Embryonic facial prominence (tissue), 1 donor: ENCODE data around the gene MAPK1.
"Not testable (repeated sequence)": the region's sequence is repeated elsewhere in the genome, so short reads cannot be mapped to it uniquely, and the experiment has no call there.

Experiments used
- DNase-seq: peaks from one replicate; pipeline ENCODE4 v3.0.0-alpha.2; 2016; ENCODE audit errors: extremely low spot score

Gene MAPK1

GRCh38 chr22:21725956-21726649 is 141.3 kb downstream of the MAPK1 start:
- DNase-seq = no peak

GRCh38 chr22:21724496-21724895 is 142.9 kb downstream of the MAPK1 start:
- DNase-seq = not testable (repeated sequence)

- not testable (repeated sequence) for DNase-seq
These were observed 146.1 kb downstream of the MAPK1 start for GRCh38 chr22:21721195-21721852.

DNA sequence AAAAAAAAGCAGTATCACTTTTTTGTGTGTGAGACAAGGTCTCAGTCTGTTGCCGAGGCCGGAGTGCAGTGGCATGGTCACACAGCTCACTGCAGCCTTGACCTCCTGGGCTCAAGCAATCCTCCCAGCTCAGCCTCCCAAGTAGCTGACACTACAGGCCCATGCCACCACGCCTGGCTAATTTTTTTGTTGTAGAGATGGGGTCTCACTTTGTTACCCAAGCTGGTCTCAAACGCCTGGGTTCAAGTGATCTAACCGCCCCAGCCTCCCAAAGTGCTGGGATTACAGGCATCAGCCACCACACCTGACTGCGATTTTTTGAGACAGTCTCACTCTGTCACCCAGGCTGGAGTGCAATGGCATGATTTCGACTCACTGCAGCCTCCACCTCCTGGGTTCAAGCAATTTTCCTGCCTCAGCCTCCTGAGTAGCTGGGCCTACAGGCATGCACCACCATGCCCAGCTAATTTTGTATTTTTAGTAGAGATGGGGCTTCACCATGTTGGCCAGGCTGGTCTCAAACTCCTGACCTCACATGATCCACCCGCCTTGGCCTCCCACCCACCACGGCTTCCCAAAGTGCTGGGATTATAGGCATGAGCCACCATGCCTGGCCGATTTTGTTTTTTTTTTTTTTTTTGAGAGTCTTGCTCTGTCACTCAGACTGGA is 147.1 kb downstream of the MAPK1 start:
- not testable (repeated sequence) for DNase-seq

DNA sequence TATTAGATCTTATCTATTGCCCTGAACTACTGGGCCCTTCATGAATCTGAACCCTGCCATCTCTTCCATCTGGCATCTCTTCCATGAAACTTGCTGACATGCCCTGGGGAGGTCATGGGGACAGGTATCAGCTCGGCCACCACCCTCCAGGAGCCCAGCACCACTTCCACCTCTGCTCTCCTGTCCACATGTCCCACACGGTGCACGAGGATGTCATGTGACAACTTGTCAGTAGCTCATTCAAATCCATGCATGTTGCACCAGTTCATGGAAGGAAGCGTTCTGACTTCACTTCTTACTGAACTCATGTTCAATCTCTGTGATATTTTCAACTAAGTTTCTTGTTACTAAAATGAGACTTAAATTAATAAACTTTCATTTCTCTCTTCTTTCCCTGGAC is 148.4 kb downstream of the MAPK1 start:
- DNase-seq = no peak

DNA sequence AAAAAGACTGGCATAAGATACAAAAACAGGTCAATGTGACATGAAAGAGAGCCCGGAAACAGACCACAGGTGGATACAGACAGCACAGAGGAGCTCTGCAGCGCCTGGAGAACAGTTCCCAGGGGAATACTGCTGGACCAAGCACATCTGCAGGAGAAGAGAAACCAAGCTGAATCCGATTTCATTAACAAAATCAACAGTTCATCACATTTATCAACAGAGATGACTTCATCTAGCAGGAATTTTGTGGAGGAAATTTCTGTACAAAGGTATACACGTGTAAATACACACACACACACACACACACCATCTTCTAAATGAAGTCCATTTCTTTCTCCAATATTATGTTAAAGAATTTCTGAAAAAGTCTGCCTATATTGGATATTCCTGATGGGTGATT is 148.9 kb downstream of the MAPK1 start:
- DNase-seq = no peak

- DNase-seq = not testable (repeated sequence)
These were observed 150.9 kb downstream of the MAPK1 start for GRCh38 chr22:21716395-21717122.

DNA sequence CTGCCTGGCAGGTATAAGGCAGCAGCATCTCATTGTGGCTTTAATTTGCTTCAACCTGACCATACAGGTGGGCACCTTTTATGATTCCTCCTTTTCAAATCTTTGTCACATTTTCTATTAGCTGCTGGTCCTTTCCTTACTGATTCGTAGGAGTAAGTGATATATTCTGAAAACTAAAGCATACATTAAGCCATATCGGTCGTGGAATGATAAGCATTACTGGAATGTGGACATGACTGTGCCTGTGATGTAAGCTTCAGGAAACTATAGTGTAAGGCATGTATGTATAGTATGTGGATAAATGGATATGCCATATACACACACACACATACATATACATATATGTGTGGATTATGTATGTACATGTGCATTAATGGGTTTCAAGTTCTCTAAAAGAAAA is 152.7 kb downstream of the MAPK1 start:
- DNase-seq = no peak

GRCh38 chr22:21714059-21714770 is 153.2 kb downstream of the MAPK1 start:
- no peak for DNase-seq

GRCh38 chr22:21713428-21714058 is 153.9 kb downstream of the MAPK1 start:
- DNase-seq = no peak

DNA sequence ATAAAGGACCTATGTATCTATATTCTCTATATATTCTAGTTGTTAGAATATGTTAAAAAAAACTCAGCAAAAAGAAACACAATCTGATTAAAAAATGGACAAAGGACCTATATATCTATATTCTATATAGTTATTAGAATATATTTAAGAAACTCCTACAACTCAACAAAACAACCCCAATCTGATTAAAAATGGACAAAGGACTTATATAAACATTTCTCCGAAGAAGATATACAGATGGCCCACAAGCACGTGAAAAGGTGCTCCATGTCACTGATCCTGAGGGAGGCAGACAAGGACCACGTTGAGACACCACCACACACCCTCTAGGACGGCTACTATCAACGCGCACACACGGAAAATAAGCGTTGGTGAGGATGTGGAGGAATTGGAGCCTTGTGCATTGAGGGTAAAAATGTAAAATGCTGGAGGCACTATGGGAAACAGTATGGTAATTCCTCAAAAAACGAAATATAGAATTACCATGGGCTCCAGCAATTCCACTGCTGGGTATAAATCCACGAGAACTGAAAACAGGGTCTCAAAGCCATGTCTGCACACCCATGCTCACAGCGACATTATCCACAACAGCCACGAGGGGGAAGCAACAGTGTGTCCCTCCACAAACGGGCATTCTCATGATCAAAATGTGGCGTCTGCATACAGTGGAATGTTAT is 154.6 kb downstream of the MAPK1 start:
- peak; percentile 54 for DNase-seq

DNA sequence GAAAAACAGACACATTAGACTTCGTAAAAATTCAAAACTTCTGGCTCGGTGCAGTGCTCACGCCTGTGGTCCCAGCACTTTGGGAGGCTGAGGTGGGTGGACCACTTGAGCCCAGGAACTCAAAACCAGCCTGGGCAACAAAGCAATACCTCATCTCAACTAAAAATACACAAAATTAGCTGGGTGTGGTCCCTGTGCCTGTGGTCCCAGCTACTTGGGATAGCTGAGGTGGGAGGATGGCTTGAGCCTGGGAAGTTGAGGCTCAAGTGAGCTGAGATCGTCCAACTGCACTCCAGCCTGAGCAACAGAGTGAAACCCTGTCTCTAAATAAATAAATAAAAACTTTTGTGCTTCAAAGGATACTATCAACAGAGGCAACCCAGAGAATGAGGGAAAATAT is 155.6 kb downstream of the MAPK1 start:
- no peak for DNase-seq

DNA sequence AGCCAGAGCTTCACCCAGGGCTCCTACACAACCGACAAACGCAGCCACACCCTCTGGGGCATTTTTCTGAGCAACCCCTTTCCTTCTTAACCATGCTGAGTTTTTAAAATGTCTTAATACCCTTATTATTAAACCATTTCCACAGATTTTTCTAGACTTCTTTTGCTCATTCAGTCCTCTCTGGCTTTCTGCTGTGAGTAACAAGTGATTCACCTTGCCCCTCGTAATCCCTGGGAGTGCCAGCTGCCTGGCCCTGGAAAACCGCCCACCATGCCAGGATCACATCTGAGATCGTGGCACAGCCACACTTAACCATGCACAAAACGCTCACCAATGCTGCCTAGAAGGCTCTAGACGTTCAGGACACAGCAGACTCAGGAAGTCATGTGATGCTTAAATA is 157.3 kb downstream of the MAPK1 start:
- no peak for DNase-seq

DNA sequence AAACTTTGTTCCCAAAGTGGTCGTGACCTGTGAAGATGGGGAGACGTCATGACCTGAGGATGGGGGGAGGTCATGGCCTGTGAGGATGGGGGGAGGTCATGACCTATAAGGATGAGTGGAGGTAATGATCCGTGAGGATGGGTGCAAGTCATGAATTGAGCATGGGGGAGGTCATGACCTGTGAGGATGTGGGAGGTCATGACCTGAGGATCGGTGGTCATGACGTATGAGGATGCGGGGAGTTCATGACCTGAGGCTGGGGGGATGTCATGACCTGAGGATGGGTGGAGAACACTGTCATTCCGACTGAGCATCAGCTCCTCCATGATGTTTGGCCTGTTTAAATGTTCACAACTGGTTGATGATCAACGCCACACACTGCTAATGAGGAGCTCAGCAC is 157.8 kb downstream of the MAPK1 start:
- no peak for DNase-seq

GRCh38 chr22:21708960-21709359 is 158.5 kb downstream of the MAPK1 start:
- DNase-seq = no peak

- DNase-seq = no peak
These were observed 159.8 kb downstream of the MAPK1 start for GRCh38 chr22:21707677-21708076.
